GM19238 (cell line): ENCODE measurements around the gene RAD9A.

Experiments used
- DNase-seq: peaks from one replicate; pipeline ENCODE4 v3.0.0; 2011; ENCODE audit warnings: low spot score; ENCODE audit not compliant: insufficient read length

RAD9A gene

DNA sequence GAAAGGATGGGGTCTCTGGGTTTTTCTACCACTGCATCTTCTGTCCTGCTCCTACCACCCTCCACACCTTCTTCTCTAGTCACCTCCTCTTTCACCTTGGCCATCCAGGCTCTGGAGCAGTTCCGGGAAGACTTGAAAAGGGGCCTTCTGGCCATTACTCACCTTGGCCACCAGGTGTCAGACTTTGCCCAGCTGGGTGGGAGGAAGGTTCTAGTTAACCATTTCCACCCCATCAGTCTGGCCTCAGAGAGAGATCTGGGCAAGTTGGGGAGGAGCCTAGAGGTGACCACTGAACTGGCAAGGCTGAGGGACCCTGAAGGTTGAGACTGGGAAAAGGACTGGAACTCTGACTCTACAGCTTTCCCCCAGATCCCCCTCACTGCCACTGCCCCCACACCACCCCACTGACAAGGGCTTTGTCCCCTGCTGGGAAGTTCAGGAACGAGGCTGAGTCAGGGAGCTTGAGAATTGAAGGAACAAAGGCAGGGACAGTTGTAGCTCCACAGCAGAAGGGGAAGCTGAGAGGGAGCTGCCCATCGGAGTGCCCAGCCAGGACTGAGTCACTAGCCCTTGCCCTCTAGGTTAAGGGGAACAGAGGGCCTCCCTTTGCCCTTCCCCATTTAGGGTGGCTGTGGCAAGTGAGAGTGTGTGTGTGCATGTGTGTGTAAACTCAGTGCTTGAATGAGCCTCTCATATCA is 34.8 kb upstream of the RAD9A start:
- DNase-seq = peak; percentile 73

DNA sequence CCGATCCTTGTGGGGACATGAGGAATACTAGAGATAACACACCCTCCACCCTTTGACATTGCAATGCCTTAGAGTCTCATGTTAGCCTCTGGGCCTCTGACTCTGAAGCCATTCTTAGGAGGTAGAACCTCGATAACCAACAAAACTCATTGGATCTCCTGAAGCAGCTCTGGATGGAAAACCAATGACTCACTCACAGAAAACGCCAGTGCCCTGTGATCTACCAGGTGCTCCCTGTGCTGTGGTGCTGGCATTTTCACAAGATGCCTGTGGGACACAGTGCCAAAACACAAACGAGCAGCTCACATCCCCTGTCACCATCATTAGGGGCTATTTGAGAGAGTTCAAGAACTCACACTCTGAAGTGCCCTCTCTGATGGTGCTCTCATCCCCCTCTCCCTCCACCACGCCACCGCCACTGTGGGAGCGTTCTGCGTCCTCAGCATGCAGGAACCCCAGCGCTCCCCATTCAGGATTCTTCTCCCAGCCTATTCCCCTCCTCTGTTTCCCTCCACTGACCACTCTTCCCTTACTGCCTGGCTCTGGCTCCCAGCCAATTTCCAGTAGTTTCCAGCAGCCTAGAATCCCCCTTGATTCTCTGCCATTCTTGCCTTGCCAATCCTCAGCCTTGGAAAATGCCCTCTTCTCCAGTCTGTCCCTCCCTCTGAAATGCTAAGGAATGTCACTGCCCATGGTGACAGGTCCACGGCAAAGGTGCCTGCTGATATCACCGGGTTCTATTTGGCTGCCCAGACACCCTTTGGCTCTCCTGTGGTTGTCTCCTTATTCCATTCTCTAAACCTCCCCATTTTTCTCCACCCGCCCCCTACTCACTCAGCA is 33.7 kb upstream of the RAD9A start:
- DNase-seq = no peak

DNA sequence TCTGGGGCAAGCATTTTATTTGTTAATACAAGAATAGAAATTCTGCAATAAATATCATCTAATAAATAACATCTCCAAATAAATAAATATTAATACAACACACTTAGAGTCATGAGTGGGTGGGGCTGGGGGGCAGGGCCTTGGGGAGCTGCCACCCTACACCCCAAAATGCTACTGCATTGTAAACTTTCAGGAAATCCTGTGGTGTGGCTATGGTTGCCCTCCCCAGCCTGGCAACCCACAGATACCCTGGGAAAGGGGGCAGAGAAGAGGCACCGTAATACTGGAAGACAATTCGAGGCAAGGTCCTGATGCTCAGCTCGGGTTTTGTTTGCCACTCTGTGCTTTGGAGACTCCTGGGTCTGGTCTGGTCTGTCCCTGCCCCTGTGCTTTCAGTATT is 27.6 kb upstream of the RAD9A start:
- no peak for DNase-seq

DNA sequence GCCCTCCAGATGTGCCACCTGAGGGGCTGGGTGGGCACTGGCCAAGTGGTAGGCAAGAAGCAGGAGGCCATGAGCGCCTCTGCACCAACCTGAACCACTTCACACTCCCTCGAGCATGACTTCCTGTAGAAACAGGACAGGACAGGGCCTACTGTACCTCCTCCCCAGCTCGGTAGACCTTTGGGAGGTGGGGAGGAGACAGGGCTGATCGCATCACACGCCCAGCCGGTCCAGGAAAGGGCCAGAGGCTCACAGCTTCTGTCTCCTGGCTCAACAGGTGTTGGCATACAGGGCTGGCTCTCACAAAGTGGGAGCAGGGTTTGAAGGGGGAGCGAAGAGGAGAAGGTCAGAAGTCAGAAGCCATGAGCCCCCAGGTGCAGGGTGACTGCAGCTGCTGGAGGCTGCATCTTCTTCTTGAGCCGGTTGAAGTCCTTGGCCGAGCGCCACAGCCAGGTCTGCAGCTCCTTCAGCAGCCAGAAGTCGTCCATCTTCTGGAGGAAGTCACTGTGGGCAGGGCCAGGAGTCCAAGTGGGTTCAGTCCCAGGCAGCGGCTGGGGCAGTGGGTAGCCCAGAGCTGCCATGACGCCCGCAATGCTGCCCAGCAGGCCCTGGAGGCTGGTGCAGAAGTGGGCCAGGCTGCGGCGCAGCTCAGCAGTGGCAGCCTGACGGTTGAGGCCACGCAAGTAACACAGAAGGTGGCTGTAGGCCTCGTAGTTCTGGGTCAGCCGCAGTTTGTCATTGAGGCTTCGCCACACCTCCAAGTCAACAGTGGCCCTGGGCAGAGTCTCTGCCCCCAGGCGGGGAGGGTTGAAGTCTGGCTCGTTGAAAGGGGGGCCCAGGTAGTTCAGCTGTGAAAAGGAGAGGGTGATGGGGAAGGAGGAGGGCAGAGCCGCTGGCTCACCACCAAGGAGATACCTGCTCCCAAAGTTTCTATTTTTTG is 26.7 kb upstream of the RAD9A start:
- no peak for DNase-seq

DNA sequence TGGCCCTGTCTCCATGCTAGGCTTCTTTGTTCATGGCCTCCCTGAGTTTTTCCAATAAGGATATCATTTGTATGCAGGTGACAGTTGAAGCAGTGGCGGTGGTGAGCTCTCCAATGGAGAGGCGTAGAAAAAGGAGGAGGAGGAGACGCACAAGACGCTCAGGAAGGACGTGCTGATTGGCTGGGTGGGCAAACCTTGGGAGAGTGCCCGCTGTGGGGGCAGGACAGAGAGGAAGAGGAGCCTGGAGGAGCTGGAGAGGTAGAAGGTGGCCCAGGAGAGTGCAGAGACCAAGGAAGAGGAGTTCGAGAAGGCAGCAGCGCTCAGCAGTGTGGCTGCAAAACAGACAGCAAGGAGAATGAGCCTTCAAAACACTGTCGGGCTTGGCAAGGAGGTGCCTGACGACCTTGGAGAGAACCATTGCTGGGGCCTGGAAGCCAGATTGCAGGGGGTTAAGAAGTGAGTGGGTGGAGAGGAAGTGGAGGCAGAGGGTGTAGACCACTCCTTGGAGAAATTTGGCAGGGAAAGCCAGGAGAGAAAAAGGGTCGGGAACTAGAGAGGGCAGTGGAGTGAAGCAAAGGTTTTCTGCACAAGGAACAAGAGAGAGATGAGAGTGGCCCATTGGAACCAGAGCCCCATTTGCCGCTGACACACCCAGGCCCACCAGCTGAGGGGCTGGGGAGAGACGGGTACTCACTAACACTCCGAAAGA is 25.9 kb upstream of the RAD9A start:
- DNase-seq = no peak

DNA sequence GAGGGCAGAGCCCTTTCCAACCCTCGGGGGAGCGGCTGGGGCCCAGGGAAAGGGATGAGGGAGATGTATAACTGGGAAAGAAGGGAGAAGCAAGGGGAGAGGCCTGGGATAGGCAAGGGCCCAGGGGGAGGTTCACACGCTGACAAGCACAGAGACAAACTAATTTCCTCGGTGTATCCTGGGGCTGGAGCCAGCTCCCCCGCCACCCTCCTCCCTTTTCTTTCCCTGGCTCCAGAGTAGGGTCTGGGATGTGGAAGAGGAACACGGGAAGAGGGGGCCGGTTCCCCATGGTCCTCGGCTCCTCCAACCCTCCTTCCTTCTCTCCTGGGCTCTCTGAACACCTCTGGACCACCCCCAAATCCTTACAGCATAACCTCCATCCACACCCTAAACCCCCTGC is 25.2 kb upstream of the RAD9A start:
- no peak for DNase-seq

DNA sequence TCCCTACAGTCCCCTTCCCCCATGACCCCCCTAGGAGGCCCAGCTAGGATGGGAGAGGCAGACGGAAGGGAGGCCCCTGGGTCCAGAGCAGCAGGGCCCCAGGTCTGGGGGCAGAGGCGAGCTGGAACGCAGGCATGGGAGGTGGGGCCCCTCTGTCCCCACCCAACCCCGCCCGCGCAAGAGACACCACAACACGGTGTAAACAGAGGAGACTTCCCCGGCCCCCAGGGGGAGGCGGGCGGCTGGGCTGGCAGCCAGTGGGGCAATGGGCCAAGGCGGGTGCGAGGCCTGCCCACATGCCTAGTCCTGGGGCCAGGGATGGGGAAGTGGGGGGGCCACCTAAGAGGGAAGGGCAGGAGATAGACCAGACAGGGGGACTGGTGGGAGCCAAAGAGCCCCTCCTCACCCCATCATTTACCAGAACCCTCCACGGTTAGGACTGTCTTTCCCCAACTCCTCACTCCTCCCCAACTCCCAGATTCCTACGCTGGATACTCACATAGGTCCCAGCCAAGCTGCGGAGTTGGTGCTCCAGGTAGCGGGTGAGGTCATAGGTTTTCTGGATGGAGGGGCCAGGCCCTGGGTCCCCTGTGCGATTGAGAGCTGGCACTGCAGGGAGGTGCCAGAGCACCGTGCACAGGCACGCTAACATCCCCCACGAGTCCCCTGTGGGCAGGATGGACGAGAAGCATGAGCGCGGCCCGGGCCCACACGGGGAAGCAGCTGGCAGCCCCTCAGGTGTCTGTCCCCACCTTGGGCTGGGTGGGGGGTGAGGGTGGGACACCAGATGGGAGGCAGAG is 24.6 kb upstream of the RAD9A start:
- DNase-seq = no peak

DNA sequence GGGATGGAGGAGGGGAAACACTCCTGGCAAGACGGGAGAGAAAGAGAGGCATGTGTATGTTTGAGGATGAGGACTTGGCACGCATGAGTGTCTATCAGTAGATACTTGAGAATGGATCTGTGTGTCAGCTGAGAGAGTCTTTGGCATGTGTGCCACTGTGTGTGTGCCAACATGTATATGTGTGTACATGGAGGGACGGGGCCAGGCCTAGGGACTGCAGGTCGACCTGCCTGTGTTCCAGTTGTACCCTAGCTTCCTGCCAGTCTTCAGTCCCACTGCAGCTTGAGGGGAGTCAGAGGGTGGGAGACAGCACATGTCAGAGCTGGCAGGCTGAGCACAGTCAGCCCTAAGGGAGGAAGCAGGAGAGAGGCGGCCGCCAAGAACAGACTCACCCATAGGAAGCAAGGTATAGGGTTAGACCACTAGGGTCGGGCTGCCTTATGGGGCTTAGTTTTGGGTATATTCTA is 24.0 kb upstream of the RAD9A start:
- DNase-seq = no peak

DNA sequence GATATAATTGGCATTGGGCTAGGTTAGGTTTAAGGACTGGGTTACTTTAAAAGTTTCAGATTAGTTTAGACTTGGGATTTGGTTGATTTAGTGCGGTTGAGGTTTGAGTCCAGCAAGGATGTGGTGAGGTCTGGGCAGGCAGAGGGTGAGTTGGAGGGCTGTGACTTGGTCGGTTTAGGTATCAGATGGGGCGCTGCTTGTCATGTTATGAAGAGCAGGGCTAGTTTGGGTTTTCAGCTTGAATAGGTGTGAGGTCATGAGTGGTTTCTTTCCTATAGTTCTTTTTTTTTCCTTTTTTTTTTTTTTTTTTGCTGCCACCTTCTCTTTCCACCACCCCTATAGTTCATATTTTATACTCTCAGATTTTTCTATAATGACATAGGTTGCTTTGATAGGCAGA is 23.2 kb upstream of the RAD9A start:
- no peak for DNase-seq

DNA sequence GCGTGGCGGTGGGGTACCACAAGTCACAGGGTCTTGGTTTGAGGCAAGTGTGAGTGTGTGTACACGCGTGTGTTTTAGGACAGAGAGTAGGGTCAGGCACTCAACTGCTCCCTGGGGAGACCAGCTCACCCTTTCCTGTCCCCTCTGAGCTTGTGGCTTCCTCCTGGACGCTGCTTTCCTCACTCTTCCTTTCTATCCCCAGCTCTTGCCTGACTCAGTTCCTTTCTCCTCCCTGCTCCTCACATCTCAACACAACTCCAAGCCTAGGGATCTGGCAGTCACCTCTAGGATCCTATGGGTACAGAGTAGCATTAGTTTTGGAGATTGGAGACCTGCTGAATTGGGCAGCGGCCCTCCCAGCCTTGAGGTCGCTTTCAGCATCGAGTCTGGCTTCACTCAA is 22.5 kb upstream of the RAD9A start:
- no peak for DNase-seq

DNA sequence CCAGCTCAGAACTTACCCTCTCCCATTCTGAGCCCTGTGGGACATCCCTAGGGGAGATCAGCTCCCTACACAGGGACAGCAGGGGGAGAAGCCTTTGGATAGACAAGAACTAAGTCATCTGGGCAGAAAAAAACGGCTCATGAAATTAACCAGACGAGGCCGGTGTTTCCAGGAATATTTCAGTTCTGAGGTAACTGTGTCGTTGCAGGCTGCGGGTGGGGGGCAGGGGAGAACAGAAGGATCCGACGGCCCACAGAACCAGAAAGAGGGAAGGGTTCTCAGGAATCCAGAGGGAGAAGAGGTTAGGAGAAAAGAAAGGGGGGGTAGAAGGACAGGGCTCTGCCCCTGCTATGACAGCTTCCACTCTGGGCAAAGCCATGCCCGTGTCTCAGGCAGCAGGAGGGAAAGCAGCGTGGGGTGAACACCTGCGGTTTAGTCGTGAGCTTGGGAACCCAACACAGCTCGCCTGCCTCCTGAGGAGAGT is 21.9 kb upstream of the RAD9A start:
- no peak for DNase-seq

DNA sequence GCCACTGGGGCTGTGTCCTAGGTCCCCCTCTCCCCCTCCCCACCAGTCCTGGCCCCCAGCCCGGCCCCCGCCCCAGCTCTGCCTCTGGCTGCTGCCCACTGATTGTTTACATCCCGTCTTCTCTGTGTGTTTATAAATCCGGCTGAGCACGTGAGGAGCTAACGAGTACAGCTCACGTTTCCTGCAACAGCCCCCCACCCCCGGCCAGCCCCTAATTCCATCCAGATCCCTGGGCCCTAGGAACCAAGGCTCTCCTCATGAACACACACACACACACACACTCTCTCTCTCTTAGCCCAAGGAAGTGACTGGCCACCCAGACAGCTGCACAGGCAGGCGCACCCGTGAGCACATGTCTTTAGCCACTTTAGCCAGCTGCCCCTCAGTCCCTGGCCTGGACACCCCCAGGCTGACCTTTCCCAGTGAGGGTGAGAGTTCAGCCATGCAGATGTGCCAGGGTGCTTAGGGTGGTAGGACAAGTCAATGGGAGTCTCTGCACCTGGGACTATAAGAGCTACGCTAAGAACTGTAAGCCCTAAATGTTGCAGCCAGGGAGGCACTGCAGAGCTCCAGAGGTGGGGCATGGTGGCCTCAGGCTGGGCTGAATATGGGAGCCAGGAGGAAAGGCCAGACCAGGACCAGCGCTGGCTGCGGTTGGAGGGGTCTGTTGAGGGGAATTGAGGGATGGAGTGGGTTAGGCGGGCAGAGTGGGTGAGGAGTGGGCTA is 21.3 kb upstream of the RAD9A start:
- no peak for DNase-seq

DNA sequence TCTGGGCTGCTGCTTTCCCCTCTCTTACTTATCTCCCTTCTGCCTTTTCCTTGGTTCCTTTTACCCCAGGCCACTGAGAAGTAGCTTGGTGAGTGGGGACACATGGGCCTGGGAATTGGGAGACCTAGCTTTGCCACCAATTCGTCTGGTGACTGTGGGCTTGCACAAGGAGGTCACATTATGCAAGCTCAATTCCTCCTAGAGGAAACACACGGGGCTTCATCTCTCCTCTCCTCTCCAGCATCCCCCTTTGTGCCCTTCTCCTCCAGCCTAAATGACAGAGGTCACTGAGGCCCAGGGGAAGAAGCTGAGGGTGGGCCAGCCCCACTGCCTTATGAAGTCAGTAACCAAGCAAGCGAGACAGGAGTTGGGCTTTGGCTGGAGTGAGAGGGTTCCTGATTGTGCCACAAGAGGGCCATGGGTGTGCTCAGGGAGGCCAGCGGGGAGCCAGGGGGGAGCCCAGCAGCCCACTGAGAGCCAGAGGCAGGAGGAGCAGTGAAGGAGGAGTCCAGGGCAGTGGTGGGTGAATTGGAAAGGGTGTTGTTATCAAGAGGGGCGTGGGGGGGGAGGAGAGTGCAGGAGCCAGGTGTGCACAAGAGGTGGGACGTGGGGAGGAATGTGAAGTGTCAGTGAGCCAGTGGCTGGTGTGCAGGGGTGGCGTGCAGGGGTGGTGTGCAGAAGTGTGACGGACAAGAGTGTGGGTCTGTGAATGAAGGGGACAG is 20.4 kb upstream of the RAD9A start:
- peak; percentile 64 for DNase-seq

DNA sequence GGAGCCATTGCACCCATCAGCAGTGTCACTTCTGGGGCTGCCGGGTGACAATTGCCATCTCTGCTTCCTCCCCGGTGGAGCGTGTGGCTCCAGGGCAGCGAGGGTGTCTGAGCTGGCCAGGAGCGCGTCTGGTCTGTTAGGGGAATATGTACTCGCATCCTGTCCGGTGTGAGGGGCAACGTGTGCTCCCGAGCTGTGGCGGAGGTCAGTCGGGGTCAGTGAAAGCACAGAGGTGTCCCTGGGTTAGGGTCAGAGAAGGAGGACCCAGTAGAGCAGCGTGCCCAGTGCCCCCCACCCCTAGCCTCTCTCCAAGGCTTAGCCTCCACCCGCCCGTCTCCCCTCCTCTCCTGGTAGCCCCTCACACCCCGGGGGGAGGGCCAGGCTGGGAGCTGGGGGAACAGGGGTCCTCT is 19.9 kb upstream of the RAD9A start:
- DNase-seq = no peak

DNA sequence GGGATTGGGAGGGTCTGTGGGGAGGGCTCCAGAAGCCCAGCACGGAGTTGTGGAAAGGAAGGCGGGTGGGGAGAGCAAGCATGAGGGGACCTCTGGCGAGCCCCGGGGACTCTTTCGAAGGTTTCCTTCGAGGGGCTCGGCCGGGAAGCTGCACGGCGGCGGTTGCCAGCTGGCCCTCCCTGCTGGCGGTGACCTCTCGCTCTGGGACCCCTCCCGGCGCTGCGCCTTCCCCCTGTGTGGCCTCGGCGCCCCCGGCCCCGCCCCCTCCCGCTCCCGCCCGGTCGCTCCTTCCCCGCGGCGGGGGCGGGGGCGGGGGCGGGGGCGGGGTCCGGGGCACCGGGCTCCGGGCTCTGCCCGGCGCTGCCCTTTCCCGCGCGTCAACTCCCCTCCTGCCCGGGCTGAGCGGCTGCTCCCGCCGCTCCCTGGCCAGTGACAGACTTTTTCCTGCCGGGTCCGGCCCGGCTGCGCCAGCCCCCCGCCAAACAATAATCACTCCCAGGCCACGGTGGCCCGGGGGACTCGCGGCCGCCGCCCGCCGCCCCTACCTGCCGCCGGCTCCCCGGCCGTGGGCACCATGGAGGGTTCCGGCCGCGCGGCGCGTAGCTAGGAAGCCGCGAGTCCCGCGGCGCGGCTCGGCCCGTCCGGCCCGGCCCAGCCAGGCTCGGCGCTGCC is 19.3 kb upstream of the RAD9A start:
- no peak for DNase-seq

DNA sequence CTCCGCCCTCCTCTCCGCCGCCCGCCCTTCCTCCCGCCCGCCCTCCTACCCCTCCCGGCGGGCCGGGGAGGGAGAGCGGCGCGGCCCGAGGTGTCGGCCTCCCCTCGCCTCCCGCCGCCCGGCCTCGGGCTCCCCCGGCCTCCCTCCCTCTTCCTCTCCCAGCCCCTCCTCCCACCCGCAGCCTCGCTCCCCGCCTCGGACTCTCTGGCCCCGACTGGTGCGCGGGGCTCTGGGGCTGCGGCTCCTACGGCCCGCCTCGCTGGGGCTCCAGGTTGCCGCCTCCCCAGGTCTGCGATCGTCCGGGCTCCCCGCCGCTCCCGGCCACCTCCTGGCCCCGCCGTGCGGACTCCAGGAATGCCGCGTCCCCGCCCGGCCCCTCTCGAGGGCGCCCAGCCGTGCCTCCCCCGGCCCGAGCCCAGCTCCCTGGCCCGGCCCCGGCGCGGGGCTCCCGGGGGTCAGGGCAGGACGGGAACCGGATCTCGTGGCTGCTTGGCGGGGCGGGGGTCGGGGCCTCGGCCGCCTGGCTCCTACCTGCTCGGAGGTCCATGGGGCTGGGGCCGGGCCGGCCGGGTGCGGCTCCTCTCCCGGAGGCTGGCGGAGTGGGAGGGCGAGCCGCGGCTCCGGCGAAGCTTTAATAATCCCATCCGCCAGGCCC is 18.7 kb upstream of the RAD9A start, which contains the start of gene CLCF1:
CLCF1 (minus strand) TSS at position 606 of the 655 bp plus-strand sequence; CDS start at position 547, 59 bp downstream.
- peak; percentile 71 for DNase-seq
